Coronary artery (tissue), 2 donors: ENCODE data around the gene MTMR1.

ENCODE experiments used
- DNase-seq: peaks from one replicate; pipeline ENCODE4 v3.0.0-alpha.2; 2017; ENCODE audit warnings: low spot score
- H3K27ac ChIP-seq, 2 donors: fragments of 200-600 bp; sonication (generic); one replicate each; pipeline ENCODE4 v1.5.1; 2016 to 2019
- H3K4me3 ChIP-seq: fragments of 200-600 bp; sonication (generic); 2 replicates; pipeline ENCODE4 v1.5.1; 2016; ENCODE audit warnings: mild to moderate bottlenecking, moderate library complexity
- CTCF ChIP-seq: fragments of 200-600 bp; sonication (generic); IDR thresholded peaks from one replicate; pipeline ENCODE4 v1.5.1; 2019; ENCODE audit warnings: antibody characterized with exemption

MTMR1 gene

GRCh38 chrX:150765782-150766350 is 72.7 kb downstream of the MTMR1 start:
- TF ChIP-seq CTCF, result no peak
- DNase-seq, result no peak

GRCh38 chrX:150766351-150767044 is 73.3 kb downstream of the MTMR1 start:
- Histone ChIP-seq H3K4me3 (no peak overlapping the region), H3K27ac (no peak overlapping the region)
- DNase-seq, result no peak
- TF ChIP-seq CTCF, result no peak

More at GRCh38 chrX:150765782-150766350, 72.7 kb downstream of the MTMR1 start:
- H3K27ac ChIP-seq, result no peak overlapping the region
- H3K4me3 ChIP-seq, result no peak overlapping the region

GRCh38 chrX:150767045-150767395 is 73.8 kb downstream of the MTMR1 start:
- no peak overlapping the region for H3K27ac ChIP-seq
- no peak overlapping the region for H3K4me3 ChIP-seq
- TF ChIP-seq CTCF, result no peak
- DNase-seq, result no peak

GRCh38 chrX:150767475-150768131 is 74.4 kb downstream of the MTMR1 start:
- DNase-seq, result no peak
- no peak for TF ChIP-seq CTCF
- no peak overlapping the region for H3K4me3 ChIP-seq
- H3K27ac ChIP-seq, result no peak overlapping the region

- TF ChIP-seq CTCF, result no peak
- Histone ChIP-seq H3K4me3 (no peak overlapping the region), H3K27ac (no peak overlapping the region)
- no peak for DNase-seq
These were observed 74.9 kb downstream of the MTMR1 start for GRCh38 chrX:150768132-150768485.

- no peak for DNase-seq
- H3K4me3 ChIP-seq, result no peak overlapping the region
- H3K27ac ChIP-seq, result no peak overlapping the region
- no peak for TF ChIP-seq CTCF
These were observed 75.5 kb downstream of the MTMR1 start for GRCh38 chrX:150768580-150769190.
